ENCODE measurements around the gene CHIC2. TPM values are rescaled to one million over a fixed set of nuclear protein-coding genes. Genes with fewer than 3 reads are reported as not detected.
A peak's percentile ranks its signal among the peaks of the same experiment; 100 is the strongest.

CHIC2 gene
- total and polyA plus RNA-seq, 5 donors: 10.4 to 18.1 (median 12.0) TPM

- no peaks in the 10 kb centered on the region for H3K27me3 ChIP-seq (ENCODE audit: control insufficient read depth, insufficient read depth)
- no peak overlapping the region for H3K27ac ChIP-seq (ENCODE audit: low read length)
- H3K9me3 ChIP-seq (ENCODE audit: control insufficient read depth, low read length): no peaks in the 10 kb centered on the region
- intact Hi-C loops (cut with DNase I): no loop called here
- no peak overlapping the region for H3K4me3 ChIP-seq (ENCODE audit: low read length)
- peaks cover 2% of the 10 kb centered on the region for H3K4me1 ChIP-seq (ENCODE audit: control insufficient read depth, insufficient read depth, low read length)
- 36% methylated on average over 37 of the region's 37 CpGs for WGBS
- no peak for ATAC-seq
- no peak for DNase-seq
These were observed 29.2 kb upstream of the CHIC2 start for GRCh38 chr4:54093324-54094240.

GRCh38 chr4:54092405-54093323 is 28.3 kb upstream of the CHIC2 start:
- H3K27me3 ChIP-seq (ENCODE audit: control insufficient read depth, insufficient read depth): no peaks in the 10 kb centered on the region
- H3K9me3 ChIP-seq (ENCODE audit: control insufficient read depth, low read length): no peaks in the 10 kb centered on the region
- 29% methylated on average over 13 of the region's 13 CpGs for WGBS
- intact Hi-C loops (cut with DNase I): no loop called here
- DNase-seq (no peak), ATAC-seq (no peak)
- no peak overlapping the region for H3K27ac ChIP-seq (ENCODE audit: low read length)
- H3K4me3 ChIP-seq (ENCODE audit: low read length): peak overlapping the region; percentile 45
- peaks cover 2% of the 10 kb centered on the region for H3K4me1 ChIP-seq (ENCODE audit: control insufficient read depth, insufficient read depth, low read length)

GRCh38 chr4:54091637-54092404 is 27.4 kb upstream of the CHIC2 start:
- no peak overlapping the region for H3K27ac ChIP-seq (ENCODE audit: low read length)
- no peaks in the 10 kb centered on the region for H3K9me3 ChIP-seq (ENCODE audit: control insufficient read depth, low read length)
- under 1% methylated on average over 48 of the region's 48 CpGs for WGBS
- intact Hi-C loops (cut with DNase I): no loop called here
- ATAC-seq (peak; percentile 96), DNase-seq (peak; percentile 90 to 96 (median 92))
- H3K4me3 ChIP-seq (ENCODE audit: low read length): peak overlapping the region; percentile 45
- peaks cover 2% of the 10 kb centered on the region for H3K4me1 ChIP-seq (ENCODE audit: control insufficient read depth, insufficient read depth, low read length)
- H3K27me3 ChIP-seq (ENCODE audit: control insufficient read depth, insufficient read depth): no peaks in the 10 kb centered on the region

GRCh38 chr4:54090804-54091623 is 26.6 kb upstream of the CHIC2 start:
- intact Hi-C loops (cut with DNase I): no loop called here
- Histone ChIP-seq H3K27ac (ENCODE audit: low read length) (no peak overlapping the region), H3K27me3 (ENCODE audit: control insufficient read depth, insufficient read depth) (no peaks in the 10 kb centered on the region), H3K9me3 (ENCODE audit: control insufficient read depth, low read length) (no peaks in the 10 kb centered on the region), H3K4me3 (ENCODE audit: low read length) (peak overlapping the region; percentile 45), H3K4me1 (ENCODE audit: control insufficient read depth, insufficient read depth, low read length) (peaks cover 2% of the 10 kb centered on the region)
- DNase-seq (peak; percentile 69 to 87 (median 85)), ATAC-seq (peak; percentile 92 to 95)
- 16% methylated on average over 27 of the region's 27 CpGs for WGBS

GRCh38 chr4:54090404-54090803 is 26.0 kb upstream of the CHIC2 start:
- ATAC-seq: no peak
- H3K27ac ChIP-seq (ENCODE audit: low read length): no peak overlapping the region
- H3K4me3 ChIP-seq (ENCODE audit: low read length): no peak overlapping the region
- DNase-seq: no peak
- peaks cover 2% of the 10 kb centered on the region for H3K4me1 ChIP-seq (ENCODE audit: control insufficient read depth, insufficient read depth, low read length)
- intact Hi-C loops (cut with DNase I): no loop called here
- 77% methylated on average over 8 of the region's 8 CpGs for WGBS
- no peaks in the 10 kb centered on the region for H3K27me3 ChIP-seq (ENCODE audit: control insufficient read depth, insufficient read depth)
- no peaks in the 10 kb centered on the region for H3K9me3 ChIP-seq (ENCODE audit: control insufficient read depth, low read length)

GRCh38 chr4:54089875-54090274 is 25.5 kb upstream of the CHIC2 start:
- Histone ChIP-seq H3K4me3 (ENCODE audit: low read length) (no peak overlapping the region), H3K27me3 (ENCODE audit: control insufficient read depth, insufficient read depth) (no peaks in the 10 kb centered on the region), H3K4me1 (ENCODE audit: control insufficient read depth, insufficient read depth, low read length) (peaks cover 2% of the 10 kb centered on the region), H3K27ac (ENCODE audit: low read length) (no peak overlapping the region), H3K9me3 (ENCODE audit: control insufficient read depth, low read length) (no peaks in the 10 kb centered on the region)
- ATAC-seq (no peak), DNase-seq (no peak)
- WGBS: 100% methylated on average over 1 of the region's 1 CpG
- intact Hi-C loops (cut with DNase I): no loop called here

- no peaks in the 10 kb centered on the region for H3K9me3 ChIP-seq (ENCODE audit: control insufficient read depth, low read length)
- 78% methylated on average over 3 of the region's 3 CpGs for WGBS
- ATAC-seq: peak; percentile 64 to 75
- peak in 2 of 3 donors; percentile 60 to 63 for DNase-seq
- H3K4me1 ChIP-seq (ENCODE audit: control insufficient read depth, insufficient read depth, low read length): no peaks in the 10 kb centered on the region
- H3K27ac ChIP-seq (ENCODE audit: low read length): peak overlapping the region; percentile 57
- H3K27me3 ChIP-seq (ENCODE audit: control insufficient read depth, insufficient read depth): no peaks in the 10 kb centered on the region
- intact Hi-C loops (cut with DNase I): no loop called here
- no peak overlapping the region for H3K4me3 ChIP-seq (ENCODE audit: low read length)
These were observed 20.9 kb upstream of the CHIC2 start for GRCh38 chr4:54085284-54085683.

GRCh38 chr4:54082168-54082567 is 17.8 kb upstream of the CHIC2 start:
- Histone ChIP-seq H3K4me3 (ENCODE audit: low read length) (no peak overlapping the region), H3K4me1 (ENCODE audit: control insufficient read depth, insufficient read depth, low read length) (no peaks in the 10 kb centered on the region), H3K9me3 (ENCODE audit: control insufficient read depth, low read length) (no peaks in the 10 kb centered on the region), H3K27ac (ENCODE audit: low read length) (no peak overlapping the region), H3K27me3 (ENCODE audit: control insufficient read depth, insufficient read depth) (no peaks in the 10 kb centered on the region)
- intact Hi-C loops (cut with DNase I): no loop called here
- WGBS: 57% methylated on average over 1 of the region's 1 CpG
- ATAC-seq: peak; percentile 60 to 88
- no peak for DNase-seq

GRCh38 chr4:54077812-54078211 is 13.4 kb upstream of the CHIC2 start:
- Histone ChIP-seq H3K4me3 (ENCODE audit: low read length) (no peak overlapping the region), H3K27ac (ENCODE audit: low read length) (no peak overlapping the region), H3K9me3 (ENCODE audit: control insufficient read depth, low read length) (no peaks in the 10 kb centered on the region), H3K4me1 (ENCODE audit: control insufficient read depth, insufficient read depth, low read length) (no peaks in the 10 kb centered on the region), H3K27me3 (ENCODE audit: control insufficient read depth, insufficient read depth) (no peaks in the 10 kb centered on the region)
- WGBS: 100% methylated on average over 1 of the region's 1 CpG
- intact Hi-C loops (cut with DNase I): no loop called here
- no peak for DNase-seq
- ATAC-seq: no peak

- ATAC-seq (no peak), DNase-seq (no peak)
- Histone ChIP-seq H3K4me1 (ENCODE audit: control insufficient read depth, insufficient read depth, low read length) (no peaks in the 10 kb centered on the region), H3K9me3 (ENCODE audit: control insufficient read depth, low read length) (no peaks in the 10 kb centered on the region), H3K4me3 (ENCODE audit: low read length) (no peak overlapping the region), H3K27me3 (ENCODE audit: control insufficient read depth, insufficient read depth) (no peaks in the 10 kb centered on the region), H3K27ac (ENCODE audit: low read length) (no peak overlapping the region)
- intact Hi-C loops (cut with DNase I): no loop called here
These were observed 12.3 kb upstream of the CHIC2 start for GRCh38 chr4:54076673-54077072.
